AML-193 (cell line): ENCODE measurements around the gene KCNN1.
"Not testable (repeated sequence)": the region's sequence is repeated elsewhere in the genome, so short reads cannot be mapped to it uniquely, and the experiment has no call there.

Source experiments
- DNase-seq, 2 experiments: peaks; one replicate each; lab custom pipeline; 2025; lab: John Stamatoyannopoulos, UW

Gene KCNN1

DNA sequence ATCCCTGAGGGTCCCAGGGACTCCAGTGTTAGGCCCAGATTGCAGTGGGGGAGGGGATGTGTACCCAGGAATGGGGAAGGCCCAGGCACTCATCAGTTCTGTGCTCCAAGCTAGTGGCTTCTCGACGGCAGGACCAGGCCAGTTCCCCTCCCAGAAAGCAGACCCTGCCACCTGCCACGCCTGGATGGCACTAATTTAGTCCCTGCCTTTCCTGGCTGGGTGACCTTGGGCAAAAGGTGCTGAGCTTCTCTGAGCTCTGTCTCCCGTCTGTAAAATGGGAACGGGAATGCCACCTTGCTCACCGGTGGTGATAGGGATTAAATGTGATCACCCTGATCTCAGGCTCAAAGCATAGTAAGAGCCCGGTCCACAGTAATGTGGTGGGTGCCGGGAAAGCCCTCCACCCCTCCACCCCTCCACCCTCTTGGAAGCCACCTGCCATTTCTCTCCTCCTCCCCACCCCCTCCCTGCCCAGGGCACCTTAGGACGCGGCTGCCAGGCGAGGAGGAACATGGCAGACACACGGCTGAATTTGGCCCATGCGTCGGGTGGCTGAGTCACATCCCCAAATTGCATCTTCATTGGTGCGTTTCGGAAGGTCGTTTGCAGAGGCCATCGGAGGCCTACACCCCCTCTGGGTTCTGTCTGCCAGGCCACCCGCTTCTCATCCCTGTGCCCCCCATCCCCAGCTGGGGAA, 2.3 kb downstream of the KCNN1 start:
- DNase-seq = no peak

DNA sequence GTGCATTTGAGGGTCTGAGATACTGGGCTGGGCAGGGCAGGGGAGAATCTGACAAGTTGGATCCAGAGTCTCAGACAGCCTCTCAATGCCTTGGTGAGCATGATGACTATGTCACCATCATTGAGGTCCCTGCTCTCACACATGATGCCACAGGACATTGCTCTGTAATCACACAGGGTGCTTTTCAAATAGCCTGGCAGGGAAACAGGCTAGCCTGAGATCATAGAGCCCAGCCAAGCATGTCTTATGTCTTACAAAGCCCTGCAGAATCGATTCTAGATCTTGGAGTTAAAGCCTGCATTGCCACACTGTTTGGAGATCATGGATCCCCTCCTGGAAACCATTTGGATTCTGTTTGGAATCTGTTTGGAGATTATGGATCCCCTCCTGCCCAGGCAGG, 5.3 kb downstream of the KCNN1 start:
- no peak for DNase-seq

DNA sequence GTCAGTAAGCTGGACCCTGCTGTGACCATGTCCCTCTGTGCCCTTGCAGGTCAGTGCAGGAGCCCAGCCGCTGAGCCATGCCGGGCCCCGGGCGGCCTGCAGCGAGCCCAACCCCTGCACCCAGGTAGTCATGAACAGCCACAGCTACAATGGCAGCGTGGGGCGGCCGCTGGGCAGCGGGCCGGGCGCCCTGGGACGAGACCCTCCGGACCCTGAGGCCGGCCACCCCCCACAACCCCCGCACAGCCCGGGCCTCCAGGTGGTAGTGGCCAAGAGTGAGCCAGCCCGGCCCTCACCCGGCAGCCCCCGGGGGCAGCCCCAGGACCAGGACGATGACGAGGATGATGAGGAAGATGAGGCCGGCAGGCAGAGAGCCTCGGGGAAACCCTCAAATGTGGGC, 6.9 kb downstream of the KCNN1 start:
- no peak for DNase-seq

DNA sequence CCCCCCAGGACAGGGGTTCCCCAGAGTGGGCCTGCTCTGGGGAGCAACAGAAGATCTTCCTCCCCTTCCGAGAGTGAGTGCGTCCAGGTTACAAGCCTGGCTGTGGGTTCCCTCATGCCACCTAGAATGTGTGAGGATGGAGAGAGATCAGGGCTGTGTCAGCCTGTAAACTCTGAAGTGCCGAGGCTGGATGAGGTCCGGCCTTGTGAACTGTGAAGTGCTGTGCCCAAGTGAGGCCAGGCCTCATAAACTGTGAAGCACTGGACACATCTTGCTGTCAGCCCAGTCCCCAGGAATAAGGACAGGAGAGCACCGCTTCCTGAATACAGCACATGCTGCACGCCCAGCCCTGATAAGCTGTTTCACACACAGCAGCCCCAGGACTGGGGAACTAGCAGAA, 7.6 kb downstream of the KCNN1 start:
- DNase-seq = no peak

DNA sequence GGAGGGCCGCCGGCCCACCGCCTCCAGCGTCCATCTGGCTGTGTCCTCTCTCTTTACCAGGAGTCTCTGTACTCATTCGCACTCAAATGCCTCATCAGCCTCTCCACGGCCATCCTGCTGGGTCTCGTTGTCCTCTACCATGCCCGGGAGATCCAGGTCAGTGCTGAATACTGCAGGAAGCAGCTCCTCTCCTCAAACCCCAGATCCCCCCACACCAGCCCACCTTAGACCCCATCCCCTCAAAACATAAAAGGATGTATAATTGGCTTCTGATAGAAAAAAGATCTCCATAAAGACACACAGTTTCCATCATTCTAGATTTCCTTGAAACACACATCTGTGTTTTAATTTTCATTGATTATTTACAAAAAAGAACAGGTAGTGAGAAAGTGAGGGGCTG, 8.1 kb downstream of the KCNN1 start:
- no peak for DNase-seq

DNA sequence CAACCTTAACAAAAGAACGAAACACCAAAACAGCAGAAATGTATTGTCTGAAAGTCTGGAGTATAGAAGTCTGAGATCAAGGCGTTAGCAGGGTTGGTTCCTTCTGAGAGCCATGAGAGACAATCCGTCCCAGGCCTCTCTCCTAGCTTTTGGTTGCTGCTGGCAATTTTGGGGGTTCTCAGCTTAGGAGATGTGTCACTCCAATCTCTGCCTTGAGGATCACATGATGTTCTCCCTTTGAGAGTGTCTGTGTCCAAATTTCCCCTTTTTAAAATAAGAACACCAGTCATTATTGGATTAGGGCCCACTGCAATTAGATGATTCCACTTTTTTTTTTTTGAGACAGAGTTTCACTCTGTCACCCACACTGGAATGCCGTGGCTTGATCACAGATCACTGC, 10.1 kb downstream of the KCNN1 start:
- no peak for DNase-seq

DNA sequence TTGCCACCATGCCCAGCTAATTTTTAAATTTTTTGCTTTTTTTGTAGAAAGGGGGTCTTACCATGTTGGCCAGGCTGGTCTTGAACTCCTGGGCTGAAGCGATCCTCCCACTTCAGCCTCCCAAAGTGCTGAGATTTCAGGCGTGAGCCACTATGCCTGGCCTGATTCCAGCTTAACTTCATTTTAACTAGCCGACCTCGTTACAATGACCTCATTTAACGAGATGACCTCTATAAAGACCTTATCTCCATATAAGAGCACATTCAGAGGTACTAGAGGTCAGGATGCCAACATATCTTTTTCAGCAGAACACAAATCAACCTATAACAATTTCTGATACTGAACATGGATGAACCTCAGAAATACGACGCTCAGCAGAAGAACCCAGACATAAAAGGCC, 10.6 kb downstream of the KCNN1 start:
- DNase-seq = no peak

DNA sequence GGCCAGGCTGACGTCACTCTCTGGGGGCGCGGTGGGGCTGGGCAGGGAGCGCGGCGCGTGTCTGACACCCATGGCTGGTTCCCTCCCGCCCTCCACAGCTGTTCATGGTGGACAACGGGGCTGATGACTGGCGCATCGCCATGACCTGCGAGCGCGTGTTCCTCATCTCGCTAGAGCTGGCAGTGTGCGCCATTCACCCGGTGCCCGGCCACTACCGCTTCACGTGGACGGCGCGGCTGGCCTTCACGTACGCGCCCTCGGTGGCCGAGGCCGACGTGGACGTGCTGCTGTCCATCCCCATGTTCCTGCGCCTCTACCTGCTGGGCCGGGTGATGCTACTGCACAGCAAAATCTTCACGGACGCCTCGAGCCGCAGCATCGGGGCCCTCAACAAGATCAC, 14.7 kb downstream of the KCNN1 start:
- no peak for DNase-seq

DNA sequence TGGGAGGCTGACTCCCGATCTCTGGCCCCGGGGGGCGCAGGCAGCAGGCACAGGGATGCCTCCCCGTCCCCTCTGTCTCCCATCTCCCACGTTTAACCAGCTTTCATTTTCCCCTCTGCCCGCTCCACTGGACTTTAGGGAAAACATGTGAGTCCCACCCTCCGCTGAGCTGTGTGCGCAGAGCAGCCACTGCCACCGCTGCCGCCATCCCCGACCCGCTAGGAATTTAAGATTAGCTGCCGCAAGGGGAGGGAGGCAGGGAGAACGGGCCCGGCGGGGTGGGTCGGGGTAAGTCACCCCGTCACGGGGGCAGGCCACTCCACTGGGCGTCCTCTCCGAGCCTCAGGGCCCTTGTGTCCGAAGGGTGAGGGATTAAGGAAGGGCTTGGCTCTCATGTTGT, 15.5 kb downstream of the KCNN1 start:
- no peak for DNase-seq

DNA sequence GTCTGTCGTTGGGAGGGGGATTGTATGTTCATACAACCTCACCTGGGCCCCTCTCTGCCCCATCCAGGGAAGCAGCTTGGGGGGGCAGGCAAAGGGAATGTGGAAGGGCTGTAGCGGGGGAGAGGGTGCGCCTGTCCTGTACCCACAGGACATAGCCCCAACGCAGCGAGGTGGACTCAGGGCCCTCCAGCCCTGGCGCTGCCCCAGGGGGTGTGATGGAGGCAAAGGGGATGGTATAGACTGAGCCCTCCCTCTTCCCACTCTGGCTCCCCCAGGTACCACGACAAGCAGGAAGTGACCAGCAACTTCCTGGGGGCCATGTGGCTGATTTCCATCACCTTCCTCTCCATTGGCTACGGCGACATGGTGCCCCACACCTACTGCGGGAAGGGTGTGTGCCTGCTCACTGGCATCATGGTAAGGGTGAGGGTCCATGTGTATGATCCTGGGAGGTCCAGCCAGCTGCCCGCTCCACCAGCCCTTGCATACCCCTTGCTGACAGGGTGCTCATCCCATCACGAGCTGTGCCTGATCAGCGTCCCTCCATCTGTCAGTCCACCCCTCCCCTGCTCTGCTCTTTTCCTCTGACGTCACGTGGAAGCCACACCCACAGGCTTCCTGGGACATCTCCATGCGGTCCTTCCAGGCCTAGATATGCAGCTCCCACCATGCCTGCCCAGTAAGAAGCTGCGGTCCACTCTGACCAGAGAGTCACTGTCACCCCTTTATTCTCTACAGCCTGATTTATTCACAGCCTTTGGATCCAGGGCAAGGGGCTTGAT, 18.3 kb downstream of the KCNN1 start:
- DNase-seq = no peak

DNA sequence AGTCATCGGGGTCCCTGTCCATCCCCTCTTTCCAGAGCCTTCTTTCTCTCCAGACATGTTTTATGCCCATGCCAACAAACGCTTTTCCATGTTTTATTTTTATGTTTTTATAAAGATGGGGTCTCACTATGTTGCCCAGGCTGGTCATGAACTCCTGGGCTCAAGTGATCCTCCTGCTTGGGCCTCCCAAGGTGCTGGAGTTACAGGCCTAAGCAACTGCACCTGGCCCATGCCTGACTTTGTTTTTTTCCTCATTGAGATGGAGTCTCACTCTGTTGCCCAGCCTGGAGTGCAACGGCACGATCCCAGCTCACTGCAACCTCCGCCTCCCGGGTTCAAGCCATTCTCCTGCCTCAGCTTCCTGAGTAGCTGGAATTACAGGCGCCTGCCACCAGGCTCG, 19.7 kb downstream of the KCNN1 start:
- not testable (repeated sequence) for DNase-seq

DNA sequence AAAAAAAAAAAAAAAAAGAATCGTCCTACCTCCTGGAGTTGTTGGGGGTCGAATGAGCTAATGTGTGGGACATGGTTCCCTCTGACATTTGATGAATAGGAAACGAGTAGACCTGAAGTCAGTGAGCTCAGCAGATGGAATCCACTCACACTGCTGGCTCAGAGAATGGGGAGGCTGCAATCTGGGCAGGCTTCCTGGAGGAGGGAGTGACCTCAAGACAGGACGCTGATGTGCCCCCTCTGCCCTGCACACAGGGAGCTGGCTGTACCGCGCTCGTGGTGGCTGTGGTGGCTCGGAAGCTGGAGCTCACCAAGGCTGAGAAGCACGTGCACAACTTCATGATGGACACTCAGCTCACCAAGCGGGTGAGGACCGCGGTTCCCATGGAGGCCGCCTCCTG, 21.3 kb downstream of the KCNN1 start:
- DNase-seq = no peak

DNA sequence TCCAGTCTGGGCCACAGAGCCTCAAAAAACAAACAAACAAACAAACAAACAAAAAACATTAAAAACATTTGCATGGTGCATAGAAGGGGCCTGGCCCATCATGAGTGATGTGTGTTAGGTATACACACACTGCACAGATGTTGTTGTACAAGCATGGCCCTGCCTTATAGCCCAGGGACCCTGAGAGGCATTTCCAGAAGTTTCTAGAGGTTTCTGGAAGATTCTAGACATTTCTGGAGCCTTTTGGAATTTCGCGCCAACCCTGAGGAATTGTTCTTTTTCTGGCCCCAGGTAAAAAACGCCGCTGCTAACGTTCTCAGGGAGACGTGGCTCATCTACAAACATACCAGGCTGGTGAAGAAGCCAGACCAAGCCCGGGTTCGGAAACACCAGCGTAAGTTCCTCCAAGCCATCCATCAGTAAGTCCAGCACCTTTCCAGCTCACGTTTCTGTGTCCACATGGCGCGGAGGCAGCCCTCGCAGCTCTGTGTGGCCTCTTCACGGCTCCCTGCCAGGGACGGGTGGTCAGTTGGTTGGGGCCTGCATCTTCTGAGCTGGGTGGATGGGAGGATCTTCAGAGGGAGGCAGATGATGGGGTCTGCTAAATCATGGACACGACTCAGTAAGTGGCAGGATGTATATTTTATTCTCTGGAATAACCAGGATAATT, 22.7 kb downstream of the KCNN1 start:
- DNase-seq = no peak

DNA sequence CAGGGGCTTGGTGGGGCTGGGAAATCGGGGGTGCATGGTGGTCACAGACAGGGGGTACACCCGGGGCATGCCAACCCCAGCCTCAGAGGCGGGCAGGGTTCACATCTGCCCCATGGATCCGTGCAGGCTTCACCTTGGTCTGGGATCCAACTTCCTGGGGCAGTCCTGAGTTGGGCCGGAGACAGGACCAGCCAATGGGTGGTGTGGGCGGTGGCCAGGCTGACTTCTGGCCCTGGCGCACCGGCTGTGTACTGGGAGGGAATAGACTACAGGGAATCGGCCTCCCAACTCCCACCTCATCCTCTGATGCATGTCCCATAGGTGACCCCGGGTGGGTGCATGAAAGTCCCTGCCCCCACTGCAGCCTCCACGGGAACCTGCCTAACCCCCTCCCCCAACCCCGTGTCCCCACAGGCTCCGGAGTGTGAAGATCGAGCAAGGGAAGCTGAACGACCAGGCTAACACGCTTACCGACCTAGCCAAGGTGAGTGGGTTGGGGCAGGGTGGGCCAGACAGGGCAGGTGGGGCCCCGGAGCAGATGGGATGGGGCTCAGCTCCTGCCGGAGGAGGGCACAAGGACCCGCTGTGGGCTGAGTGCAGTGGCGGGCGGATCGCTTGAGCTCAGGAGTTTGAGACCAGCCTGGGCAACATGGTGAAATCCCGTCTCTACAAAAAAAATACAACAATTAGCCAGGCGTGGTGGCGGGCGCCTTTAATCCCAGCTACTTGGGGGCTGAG, 26.3 kb downstream of the KCNN1 start:
- no peak for DNase-seq

DNA sequence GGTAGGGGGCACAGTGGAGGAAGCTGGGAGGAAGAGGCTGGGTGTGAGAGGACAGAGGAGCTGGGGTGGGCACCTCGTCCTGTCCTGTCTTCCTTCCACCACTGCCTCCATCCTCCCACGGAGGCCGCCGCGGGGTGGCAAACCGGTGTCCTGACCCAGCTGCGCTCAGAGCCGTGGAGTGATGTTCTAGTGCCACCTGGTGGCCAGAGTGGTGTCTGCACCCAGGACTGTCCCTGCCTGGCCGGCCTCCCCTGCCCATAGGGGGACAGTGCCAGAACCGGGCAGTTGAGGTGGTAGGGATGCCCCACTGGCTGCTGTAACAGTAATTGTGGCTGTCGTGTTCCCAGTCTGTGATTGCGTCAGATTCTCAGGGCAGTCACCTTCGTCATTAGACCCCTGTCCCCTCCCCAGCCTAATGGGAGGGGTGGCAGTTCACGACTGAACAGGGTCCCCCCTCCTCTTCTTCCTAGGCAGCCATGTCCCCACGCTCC, 30.0 kb downstream of the KCNN1 start:
- peak; percentile 67 to 71 for DNase-seq

DNA sequence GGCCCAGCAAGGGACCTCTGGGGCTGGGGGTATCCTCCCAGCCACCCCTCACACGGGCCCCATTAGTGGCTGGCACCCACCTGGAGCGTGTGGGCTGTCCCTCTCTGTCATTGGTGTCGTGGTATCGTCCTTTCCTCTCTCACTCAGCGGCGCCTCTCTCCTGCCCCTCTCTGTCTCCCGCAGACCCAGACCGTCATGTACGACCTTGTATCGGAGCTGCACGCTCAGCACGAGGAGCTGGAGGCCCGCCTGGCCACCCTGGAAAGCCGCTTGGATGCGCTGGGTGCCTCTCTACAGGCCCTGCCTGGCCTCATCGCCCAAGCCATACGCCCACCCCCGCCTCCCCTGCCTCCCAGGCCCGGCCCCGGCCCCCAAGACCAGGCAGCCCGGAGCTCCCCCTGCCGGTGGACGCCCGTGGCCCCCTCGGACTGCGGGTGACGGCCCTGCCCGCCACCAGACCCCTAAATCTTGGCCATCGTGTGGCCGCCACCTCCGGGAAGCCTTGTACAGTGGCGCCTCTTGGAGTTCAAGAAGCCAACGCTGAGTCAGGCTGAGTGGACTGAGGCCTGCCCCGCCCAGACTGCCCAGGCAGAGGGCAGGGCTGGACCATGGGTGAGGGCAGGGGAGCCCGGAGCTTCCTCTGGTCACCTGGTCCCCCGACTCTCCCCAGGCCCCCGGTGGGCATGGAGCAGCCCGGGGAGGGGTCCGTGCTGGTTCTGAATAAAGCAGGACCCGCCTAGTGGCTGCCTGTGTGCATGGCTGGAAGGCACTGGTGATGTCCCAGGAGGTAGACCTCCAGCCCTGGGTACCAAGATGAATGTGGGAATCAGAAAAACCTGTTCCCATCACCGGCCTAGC, 31.3 kb downstream of the KCNN1 start:
- no peak for DNase-seq

DNA sequence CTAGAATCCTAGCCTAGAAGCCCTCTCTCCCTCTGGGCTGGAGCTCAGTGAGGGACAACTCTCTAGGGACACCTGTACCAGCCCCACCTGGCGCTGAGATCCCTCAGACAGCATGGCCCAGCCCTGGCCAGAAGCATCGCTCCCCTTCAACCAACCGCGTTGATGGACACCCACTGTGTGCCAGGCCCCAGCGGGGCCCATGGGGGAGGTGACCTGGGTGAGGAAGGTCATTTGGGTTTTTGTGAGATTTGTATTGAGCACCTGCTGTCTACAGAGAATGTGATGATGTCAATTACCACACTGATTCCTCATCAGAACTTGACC, 31.9 kb downstream of the KCNN1 start:
- DNase-seq = no peak

DNA sequence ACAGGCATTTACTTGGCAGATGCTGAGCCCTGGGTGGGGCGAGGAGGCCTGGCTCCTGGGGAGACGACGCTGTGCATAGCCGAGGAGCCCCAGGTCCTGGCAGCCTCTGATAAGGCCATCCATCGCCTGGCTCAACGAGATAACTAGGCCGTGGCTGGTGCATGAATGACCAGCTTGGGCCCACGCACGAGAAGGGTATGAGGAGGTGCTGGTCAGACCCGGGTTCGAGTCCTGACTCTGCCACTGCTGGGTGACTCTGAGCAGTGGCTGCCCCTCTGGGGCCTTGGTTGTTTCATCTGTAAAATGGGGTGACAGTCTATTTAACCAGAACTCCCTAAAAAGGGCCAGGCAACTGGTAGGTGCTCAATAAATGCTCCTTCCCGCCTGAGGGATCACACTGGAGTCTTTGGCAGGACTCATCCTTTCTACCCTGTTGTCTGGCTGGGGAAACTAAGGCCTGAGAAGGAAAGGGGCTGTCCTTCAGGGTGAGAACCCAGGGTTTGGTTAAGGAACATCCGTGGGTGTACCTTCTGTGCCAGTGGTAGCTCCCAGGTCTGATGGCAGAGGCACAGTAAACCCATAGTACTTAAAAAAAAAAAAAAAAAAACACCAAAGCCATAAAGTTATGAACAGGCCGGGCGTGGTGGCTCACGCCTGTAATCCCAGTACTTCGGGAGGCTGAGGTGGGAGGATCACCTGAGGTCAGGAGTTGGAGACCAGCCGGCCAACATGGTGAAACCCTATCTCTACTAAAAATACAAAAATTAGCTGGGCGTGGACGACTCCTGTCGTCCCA, 33.0 kb downstream of the KCNN1 start:
- no peak for DNase-seq

DNA sequence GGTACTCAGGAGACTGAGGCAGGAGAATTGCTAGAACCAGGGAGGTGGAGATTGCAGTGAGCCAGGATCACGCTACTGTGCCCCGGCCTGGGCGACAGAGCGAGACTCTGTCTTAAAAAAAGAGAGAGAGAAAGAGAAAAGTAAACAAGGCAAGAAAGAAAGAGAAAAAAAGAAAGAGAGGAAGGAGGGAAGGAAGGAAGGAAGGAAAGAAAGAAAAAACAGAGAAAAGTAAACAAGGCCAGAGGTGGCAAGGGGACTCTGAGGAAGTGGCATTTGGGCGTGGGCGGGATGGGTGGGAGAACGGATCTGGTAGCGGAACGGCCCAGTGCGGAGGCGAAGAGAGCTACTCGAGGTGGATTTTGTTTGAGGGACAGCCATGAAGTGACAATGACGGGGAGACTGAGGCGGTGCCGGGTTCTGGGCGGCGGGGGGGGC, 33.6 kb downstream of the KCNN1 start:
- peak in 1 of 2 experiments; percentile 37 for DNase-seq

DNA sequence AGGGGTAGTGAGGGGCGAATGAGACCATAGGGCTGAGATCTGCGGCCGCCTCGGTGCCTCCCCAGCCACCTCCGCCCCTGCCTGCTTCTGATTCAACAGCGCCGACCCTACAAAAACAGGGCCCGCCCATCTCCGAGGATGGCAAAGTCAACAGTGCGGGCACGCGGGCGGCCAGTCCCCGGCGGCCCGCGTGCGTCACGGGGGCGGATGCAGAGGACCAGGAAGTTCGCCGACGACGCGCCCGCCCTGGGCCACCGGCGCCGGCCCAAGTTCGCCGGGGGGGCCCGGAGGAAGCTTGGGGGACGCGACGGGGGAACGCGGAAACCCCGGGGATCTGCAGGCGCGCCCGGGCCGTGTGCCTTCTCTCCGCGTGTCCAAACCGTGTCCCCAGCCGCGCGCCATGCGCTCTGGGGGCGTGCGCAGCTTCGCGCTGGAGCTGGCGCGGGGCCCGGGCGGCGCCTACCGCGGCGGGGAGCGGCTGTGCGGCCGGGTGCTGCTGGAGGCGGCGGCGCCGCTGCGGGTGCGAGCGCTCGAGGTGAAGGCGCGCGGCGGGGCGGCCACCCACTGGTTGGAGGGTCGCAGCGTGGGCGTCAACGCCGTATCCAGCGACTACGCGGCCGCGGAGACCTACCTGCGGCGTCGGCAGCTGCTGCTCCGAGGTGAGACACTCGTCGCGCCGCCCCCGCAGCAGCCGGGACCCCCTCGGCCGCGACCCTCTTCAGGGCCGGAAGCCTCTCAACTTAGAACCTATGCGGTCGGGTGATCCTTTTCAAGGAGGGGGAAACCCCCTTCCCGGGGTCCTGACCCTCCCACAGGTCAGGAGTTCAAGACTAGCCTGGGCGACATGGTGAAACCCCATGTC, 34.2 kb downstream of the KCNN1 start:
- peak; percentile 58 to 72 for DNase-seq
